Subcutaneous adipose tissue (tissue), 4 donors: ENCODE data around the gene TUSC2. TPM values are rescaled to one million over a fixed set of nuclear protein-coding genes. Genes with fewer than 3 reads are reported as not detected.

ENCODE experiments used
- total RNA-seq, 4 donors: library from RNA; depleted of rRNA; stranded (reverse); fragments of >200 nt; gene quantifications; one replicate each; pipeline ENCODE4 v1.1.0, GENCODE V29; 2016
- TF ChIP-seq, protein P1 (sequence below): fragments of 450-650 bp; IDR thresholded peaks from one replicate; pipeline ENCODE4 v1.5.1; 2016; ENCODE audit warnings: low read depth, mild to moderate bottlenecking, control low read depth, antibody characterized with exemption, moderate library complexity

The TUSC2 gene
- total RNA-seq, 4 donors from 2014 or later, result 17.8 to 27.5 (median 20.7) TPM

DNA sequence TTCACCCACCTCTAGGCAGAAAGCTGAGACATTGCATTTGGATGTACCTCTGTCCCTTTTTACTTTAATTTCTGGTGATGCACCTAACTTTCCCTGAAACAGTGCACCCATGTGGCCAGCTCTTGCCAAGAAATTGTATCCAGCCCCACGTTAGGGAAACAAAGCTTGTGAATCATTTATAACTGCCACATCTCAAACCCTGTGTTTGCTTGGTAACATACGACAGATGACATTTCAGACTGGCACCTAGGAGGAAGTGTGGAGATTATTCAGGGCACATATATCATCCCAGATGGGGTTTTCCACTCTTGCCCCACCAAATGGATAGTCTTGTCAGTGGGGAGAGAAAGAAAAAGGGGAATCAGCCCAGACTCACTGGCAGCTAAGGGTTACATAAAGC lies 24.8 kb upstream of the TUSC2 start:
- TF ChIP-seq, protein P1, sequence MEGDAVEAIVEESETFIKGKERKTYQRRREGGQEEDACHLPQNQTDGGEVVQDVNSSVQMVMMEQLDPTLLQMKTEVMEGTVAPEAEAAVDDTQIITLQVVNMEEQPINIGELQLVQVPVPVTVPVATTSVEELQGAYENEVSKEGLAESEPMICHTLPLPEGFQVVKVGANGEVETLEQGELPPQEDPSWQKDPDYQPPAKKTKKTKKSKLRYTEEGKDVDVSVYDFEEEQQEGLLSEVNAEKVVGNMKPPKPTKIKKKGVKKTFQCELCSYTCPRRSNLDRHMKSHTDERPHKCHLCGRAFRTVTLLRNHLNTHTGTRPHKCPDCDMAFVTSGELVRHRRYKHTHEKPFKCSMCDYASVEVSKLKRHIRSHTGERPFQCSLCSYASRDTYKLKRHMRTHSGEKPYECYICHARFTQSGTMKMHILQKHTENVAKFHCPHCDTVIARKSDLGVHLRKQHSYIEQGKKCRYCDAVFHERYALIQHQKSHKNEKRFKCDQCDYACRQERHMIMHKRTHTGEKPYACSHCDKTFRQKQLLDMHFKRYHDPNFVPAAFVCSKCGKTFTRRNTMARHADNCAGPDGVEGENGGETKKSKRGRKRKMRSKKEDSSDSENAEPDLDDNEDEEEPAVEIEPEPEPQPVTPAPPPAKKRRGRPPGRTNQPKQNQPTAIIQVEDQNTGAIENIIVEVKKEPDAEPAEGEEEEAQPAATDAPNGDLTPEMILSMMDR, result no peak

DNA sequence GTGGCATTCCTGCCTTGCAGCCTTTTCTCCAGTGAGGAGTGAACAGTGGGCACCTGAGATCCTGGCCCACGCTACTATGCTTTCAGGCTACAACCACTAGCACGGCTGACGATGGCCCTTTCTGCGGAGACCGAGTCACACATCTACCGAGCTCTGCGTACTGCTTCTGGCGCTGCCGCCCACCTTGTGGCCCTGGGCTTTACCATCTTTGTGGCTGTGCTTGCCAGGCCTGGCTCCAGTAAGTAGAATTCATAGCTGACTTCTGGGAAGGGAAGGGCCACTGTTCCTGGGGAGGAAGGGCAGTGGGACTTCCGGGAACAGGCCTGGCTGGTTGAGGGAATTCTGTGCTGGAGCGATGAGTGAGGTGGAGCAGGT lies 23.3 kb upstream of the TUSC2 start:
- TF ChIP-seq, protein P1, result no peak

DNA sequence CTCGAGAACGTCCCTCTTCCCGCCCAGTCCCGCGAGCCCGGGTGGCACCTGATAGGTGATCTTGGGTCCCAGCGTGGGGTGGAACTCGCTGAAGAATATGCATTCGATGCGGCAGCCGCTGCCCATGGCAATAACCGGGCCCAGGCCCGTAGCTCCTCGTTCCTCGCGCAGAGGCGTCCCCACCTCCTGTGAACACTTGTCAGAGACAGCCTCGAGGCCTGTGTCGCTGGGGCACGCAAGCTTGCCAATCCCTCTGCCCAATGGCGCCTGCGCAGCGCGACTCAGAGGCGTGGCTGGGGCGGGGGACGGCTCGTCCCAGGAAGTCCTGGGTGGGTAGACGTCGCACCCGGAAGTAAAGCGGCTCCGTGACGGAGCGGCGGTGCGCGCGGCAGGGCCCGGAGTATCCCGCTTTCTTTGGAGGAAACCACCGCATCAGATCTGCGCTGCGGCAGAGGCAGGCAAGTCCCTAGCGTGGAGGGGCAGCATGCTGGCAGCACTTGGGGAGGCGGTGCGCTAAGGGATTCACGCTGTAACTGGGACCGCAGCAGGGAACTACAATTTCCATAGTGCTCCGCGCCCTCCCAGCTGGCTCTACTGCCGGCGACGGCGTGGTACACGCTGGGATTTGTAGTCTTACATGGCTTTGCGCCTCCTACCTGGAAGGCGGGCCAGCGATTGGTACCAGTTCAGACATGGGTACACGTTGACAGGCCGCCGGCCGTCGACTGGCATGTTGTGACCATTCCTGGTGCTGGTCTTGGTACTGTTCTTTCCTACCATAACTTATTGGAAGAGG lies 22.7 kb upstream of the TUSC2 start, which contains the start of the genes CYB561D2 and NPRL2:
Gene CYB561D2, plus strand, starts transcription at position 336 of the 796 bp plus-strand sequence. CDS start 572 bp downstream, outside the sequence.
Gene NPRL2, minus strand, starts transcription at position 249 of the 796 bp plus-strand sequence. Its CDS starts 123 bp downstream, at position 126.
- TF ChIP-seq, protein P1, result no peak

DNA sequence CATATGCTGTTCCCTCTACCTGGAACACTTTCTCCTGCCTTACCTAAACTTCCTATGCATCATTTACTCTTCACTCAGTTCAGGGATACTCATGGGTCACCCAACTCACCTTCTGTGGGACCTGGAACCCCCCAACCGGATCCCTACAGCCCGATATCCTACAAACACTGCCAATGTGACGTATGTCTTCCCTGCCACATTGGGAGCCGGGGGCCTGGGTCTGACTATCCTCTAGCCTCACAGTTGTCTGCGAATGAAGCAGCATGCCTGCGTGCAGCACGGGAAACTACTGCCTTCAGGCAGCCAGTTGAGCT lies 22.1 kb upstream of the TUSC2 start:
- TF ChIP-seq, protein P1, result no peak

DNA sequence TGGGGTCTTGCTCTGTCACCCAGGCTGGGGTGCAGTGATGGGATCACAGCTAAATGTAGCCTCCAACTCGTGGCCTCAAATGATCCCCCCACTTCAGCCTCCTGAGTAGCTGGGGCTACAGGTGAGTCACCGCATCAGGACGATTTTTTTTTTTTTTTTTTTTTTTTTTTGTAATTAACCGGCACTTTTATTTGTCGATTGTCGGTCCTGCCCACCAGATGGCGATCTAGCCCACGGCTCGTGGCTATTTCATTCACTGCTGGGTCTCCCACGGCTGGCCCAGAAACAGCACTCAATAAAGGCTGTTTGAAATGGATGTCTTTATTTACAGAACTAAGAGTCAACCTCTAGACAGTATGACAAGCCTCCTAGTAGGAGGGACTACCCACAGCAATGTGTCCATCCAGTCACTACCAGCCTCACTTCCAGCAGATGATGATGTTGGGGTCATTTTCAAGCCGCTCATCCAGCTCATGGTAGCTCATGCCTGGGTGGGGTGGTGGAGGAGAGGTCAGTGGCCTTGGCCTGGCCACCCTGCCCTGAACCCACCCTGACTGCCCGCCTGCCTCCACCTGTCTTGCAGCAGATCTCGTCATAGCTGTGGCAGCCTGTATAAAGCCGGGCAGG lies 19.3 kb upstream of the TUSC2 start:
- TF ChIP-seq, protein P1, result no peak

DNA sequence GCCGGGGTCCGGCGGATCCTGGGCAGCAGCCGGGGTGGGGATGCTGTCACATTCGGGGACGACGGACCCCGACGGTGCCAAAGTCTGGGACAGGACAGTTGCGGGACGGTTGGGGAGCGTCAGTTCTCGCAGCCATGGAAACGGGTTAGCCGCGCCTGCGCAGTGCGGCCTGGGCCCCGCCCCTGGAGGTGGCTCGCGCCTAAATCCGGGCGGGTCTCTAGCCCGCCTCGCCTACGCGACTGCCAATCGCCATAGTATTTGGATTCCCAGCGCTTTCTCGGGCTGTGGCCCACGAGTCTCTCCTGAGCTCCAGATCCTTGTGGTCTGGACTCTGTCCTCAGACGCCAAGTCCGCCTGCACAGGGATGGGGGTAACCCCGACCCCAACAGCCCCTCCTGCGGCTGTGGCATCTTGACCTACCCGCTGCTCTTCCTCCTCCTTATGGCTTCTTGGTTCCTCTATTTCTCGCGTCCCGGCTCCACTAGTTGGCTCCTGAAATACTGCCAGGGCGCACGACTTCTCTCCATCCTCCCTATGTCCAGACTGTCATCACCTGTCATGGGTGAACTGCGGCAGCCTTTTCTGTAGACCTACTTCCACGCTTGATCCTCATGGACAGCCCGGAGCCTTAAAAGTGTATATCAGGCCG lies 17.7 kb upstream of the TUSC2 start, which contains the start of gene ZMYND10:
Gene ZMYND10, minus strand, starts transcription at position 147 of the 649 bp plus-strand sequence. CDS start 153 bp downstream, outside the sequence.
- TF ChIP-seq, protein P1, result no peak

DNA sequence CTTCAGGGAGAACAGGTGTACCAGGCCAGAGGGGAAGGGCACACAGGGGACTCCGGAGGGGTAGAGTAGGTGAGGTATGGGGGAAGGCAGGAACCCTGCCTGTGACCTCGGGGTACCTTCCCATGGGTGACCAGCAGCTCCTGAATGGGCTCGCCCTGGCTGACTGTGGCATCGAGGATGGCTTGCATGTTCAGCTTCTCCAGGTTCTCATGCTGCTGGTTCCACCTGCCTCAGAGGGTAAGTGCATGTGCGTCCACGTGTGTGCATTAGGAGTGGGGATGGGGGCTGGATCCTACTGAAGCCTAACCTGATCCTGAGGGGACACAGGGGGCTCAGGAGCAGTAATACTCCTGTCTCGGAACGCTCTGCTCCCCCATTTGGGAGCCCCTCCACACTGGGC lies 17.0 kb upstream of the TUSC2 start:
- TF ChIP-seq, protein P1, result no peak
